SHP77 treated with DMSO at 0.1 percent for 48 hours (cell line): ENCODE data around the gene CYRIA.

Source experiments
- DNase-seq: peaks from one replicate; lab custom pipeline; 2025; lab: John Stamatoyannopoulos, UW

The CYRIA gene

DNA sequence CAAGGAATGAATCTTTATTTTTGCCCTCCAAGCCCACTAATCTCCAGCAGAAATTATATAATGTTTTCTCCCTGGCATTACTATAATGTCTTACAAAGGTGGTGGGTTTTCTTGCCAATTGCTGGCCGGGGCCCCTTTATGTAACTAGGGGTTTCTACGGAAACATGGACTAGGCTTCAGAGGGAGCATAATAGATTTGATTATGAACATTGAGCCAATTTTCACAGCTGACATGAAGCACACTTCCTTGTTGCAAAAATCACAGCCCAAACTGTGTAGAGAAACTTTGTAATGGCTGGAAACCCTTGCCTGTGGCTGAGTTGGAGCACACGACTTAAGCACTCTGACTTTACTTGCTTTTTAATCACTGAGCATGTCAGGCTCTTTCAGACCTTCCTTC, 3.8 kb upstream of the CYRIA start:
- no peak for DNase-seq

DNA sequence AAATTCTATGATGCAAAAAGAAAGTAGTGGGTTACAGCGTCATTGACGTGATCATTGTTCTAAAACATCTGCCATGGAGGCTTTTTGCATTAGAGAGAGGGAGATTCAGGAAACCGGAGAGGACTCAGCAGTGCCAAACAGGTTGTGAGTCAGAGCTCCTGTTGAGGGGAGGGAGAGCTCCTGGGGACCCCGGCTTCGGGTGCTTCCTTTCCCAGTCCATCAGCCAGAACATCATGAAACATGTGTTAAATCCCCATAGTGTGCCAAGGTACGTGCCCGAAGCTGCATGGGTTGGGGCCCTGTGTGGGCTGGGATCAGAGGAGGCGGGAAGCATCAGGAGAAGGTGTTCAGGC, 791 bp upstream of the CYRIA start:
- DNase-seq = no peak

DNA sequence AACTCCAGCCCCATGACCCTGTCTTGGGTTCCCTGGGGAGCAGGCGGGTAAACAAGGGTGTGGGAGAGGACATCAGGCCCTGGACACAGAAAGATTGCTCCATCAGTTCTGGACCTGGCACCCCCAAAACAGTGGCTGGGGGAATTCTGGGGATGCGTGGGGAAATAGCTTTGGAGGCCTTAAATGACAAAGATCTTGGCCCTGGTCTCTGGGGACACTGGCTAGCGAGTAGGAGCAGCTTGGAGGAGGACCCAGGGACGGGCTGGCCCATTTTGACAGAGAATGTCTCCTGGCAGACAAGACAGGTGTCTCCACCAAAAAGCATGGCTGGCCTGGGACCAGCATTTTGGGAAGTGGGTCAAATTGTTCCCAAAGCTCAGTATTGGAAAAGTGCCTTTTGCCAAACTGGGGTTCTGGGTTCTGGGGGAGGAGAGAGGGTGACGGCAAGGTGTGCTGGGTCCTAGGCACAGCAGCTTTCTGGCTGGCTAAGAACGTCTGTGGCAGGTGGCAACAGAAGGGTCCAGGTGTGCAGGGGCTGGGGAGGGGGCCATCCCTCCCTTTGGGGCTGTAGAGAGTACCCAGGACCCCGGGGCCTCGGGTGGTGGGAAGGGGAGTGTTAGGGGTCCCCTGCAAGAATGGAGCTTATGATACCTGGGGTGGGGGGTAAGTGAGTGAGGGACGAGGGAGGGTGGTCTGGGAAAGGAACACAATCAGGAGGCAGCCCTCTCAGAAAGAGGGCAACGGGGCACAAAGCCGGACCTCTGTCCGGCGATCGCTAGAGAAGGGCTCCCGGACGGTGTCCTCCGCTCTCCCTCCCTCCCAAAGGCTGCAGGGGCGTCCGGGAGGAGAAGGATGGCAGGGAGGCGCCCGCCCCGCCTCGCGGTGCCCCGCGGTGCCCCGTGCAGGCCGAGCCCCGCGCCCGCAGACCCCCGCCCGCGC, 556 bp downstream of the CYRIA start:
- DNase-seq = no peak

DNA sequence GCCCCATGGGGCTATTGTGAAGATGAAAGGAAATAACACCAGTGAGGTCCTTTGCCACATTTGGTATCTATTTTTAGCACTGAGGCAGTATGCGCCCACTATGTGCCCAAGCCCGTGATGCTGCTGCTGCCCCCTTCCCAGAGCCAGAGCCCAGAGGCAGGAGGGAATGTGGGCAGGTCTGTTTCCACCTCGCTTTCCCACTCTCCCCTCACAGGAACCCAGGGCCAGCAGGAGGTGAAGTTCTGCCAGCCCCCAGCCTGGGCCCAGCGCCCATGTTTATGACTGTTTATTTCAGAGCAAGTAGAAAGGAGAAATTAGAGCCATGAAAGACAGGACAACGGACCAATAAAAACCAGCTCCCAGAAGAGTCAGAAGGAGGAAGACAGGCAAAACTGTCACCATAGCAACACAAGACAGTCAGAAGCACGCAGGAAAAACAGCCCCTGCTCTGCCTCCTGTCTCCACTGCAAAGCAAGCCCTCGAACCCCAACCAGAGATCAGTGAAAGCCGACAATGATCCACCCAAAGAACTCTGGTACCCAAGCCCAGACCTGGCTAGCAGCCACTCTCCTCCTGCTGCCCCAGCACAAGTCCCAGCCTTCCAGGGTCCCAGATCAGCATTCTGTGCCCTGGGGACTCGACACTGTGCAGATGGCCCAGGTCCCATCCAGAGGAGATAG, 1.4 kb downstream of the CYRIA start:
- no peak for DNase-seq

DNA sequence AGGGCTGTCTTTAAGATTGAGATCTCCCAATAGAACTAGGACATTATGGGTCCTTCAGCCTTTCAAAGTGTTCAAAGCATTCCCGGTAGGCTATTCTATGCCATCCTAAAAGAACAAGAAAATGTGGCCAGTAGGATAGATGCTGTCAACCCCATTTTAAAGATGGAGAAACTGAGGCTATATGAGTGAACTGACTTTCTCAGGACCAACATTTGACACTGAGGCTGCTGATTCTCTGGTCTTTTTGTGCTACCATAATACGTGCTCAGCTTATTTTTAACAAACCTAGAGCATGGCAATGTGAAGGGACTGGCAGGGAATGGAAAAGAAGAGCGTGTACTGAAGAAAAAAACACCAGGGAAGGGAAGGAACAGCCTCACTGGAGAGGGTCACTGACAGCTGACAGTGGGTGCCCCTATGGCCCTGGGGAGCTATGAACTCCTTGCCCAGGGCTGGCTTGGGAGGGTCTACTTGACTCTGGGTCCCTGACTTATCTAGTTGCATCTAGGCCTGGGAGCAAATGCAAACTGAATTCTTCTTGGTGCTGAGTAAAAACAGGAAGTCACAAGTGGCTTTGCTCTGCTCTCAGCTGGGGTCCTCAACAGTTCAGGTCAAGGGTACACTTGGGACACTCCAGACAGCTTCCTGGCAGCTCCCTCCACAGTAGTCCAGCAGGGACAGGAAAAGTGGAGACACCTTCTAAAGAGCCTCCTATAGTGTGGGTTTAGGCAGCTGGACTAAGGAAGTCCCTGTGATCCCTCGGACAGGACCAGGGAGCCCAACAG, 2.3 kb downstream of the CYRIA start:
- no peak for DNase-seq

DNA sequence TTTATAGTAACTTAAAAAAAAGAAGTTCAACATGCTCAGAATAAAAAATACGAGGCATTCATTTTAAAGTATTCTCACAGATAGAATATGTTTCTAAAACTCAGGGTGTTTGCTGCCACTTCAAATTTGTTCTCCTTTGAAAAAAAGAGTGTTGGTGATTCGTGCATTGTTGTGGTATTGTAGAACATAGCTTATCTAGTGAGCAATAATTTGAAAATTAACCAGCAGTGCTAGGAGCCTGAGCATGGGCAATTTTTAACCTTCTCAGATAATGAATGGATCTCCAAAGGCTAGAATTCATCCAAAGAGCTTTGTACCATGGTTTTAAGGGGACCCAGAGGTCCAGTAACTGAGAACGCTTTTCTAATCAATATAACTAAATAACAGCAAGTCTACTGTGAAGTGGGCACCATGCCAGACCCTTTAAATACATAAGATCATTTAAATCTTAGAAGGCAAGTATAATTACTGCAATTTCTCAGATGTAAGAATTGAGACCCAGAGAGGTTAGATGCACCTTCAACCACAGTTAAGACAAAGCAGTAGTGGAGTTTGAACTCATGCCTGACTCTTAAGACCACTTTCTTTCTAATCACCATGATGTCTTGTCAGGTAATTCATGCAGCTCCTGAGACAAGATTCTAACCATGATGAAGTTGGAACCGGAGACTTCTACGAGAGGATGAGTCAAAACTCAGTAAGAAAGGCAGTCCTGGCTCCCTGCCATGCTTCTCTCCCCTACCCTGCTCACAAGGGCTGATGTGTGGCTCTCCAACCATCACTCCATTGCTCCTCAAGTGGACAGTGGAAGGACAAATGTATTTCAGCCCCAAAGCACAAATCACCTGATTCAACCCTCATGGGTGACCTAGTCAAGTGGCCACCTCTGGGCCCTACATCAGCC, 3.4 kb downstream of the CYRIA start:
- DNase-seq = no peak

DNA sequence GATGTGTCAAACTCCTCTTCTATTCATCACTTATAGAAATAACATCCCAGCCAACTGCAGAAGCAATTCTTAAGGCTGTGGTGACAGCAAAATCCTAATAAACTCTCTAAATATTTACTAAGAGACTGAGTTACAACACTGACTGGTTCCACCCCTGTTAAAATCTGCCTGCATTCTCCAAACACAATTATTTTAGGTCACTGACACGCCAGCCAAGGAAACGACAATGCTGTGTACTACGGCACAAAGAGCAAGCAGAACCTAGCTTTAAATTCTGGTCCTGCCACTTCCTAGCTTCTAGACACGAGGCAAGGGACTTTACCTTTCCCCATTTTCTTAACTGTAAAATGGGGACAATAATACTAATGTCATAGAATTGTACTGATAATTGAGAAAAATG, 4.1 kb downstream of the CYRIA start:
- no peak for DNase-seq

DNA sequence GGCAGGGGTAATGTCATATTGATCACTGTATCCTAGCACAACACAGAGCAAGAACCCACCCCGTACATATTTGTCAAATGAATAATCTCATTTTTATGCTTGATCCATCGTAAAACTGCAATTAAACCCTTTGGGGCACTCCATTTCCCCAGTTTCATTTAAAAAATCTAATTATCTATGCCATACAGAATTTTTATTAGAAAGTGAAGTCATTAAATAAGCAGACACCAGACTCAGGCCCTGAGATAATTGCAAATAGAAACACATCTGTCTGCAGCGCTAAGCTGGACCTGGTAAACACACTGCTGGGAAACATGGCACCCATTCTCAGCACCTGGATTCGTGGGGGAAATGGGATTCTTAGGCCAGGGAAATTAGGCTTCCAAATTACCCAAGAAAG, 5.1 kb downstream of the CYRIA start:
- no peak for DNase-seq

DNA sequence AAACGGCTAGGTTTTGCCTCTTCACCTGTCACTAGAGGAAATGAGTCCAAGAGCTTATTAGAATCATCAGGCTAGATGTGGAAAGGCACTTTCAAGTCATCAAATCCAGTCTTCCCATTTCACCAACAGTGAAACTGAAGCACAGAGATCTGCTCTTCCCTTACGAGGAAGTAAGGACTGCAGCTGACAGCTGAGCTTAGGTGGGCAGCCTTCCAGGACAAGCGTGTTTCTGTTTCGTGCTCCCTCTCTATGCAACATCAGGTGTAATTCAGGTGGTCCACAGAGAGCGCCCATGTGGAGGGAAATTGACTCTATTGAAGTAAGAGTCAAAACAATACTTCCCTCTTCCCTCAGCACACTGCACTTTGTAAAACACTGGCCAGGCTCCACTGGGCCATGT, 5.5 kb downstream of the CYRIA start:
- no peak for DNase-seq

DNA sequence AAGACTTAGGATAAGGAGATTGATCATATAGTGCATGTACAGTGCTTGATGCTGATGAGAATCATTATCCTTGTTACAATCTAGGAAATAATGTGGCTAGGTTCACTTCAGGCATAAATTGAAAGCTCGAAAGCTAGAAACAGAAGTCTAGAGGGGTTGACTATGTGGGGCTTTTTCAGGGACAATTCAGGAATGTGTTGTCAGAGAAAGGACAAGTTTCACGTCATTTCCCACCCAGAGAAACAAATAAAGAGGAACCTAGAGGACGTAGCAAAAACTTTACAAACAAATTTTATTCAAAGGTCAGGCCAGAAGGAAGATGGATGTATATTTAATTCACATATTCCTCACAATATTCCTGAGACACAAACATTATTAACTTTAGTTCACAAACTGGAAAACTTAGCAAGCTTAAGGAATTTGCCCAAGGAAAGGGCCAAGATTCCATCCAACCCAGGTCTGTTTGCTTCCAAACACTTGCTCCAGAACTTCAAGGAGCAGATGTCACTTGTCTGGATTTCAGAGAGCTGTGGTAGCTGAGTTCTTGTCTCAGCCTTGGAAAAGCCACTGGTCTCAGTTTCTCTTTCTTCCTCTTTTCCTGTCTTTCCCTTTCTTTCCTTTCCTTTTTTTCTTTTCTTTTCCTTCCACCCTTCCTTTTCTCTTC, 7.4 kb downstream of the CYRIA start:
- DNase-seq = no peak

DNA sequence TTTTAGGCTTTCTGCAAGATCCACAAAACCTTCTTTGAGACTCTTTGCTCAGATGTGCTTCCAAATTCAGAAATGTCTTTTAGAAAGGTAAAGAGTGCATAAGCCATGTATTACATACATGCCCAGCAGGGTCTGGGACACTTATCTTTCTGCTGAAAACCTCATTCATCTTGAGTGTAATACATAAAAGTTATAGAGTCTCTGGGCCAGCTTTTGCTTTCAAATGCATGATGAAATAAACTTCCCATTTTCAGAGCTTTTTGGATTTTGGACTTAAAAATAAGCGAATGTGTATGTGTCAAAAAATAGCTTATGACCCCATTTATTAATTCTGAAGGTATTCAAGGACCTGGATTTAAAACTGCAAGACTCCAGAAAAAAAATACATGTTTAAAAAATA, 8.0 kb downstream of the CYRIA start:
- no peak for DNase-seq

DNA sequence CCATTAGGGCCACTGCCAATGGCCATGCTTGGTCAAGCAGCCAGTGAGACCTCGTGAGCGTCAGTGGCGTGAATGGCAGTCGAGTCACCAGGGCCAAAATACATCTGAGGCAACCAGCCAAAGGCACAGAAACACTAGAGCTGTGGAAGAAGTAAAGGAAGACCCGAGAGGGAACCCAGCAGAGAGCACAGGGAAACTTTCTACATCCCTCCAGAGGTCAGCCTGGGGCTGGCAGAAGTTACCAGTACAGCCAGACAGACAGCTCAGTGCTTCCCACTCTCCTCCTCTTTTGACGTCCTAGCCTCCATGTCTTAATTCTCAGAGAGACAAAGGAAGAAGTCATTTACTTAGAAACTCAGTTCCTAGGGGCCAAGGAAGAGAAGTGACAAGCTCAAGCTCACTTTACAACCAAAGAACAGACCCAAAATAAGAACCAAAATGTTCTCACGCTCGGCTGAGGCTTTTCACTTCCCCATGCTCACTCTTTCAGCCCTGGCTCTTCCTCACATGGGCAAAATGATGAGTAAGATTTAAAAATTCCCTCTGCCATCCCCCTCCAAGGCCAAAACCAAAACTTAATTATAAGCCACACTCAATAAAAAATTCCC, 8.7 kb downstream of the CYRIA start:
- no peak for DNase-seq

DNA sequence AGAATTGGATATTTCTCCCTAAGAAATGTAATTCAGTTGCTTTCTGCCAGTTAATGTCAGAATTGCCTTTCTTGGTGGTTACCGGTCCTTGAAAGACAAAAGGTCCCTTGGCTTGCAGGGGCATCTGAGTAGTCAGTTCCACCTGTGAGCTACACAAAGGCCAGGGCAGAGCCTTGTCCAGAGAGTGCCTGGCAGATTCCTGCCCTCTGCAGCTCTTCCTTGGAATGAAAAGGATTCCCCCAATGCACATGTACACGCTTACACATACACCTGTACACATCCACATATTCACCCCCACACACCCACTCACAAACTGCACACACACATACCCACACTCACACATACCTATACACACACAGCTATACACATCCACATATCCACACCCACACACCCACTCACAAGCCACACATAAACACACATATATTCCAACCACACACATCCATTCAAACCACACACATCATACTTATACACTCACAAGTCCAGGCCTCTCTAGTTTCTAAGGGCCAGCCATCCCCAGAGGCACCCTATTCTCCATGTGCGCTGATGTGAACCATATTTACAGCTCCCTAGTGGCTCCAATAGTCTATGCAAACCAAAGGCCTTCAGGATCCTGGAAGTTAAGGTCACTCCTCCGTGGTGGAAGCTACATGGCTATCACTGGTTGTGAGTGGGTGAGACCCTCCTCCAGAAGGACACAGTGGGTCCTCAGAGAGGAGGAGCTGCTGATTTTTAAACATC, 9.6 kb downstream of the CYRIA start:
- no peak for DNase-seq

DNA sequence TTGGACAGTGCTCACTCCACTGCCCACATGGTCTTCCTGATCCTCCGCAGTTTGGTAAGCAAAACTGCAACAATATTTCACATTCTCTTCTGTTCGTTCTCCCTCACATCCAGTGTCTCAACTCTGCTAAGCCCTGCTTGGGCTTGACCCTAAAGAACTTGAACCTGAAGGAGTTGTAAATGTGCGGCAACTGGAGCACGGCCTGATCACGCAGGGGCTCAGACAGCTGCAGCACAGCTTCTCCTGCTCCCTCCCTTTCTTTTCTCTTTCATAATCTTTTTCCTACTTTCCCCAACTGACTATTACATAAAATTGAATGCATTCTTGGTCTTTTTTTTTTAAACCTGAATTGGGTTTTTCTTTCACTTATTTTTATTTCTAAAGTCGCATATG, 10.2 kb downstream of the CYRIA start:
- DNase-seq = no peak

DNA sequence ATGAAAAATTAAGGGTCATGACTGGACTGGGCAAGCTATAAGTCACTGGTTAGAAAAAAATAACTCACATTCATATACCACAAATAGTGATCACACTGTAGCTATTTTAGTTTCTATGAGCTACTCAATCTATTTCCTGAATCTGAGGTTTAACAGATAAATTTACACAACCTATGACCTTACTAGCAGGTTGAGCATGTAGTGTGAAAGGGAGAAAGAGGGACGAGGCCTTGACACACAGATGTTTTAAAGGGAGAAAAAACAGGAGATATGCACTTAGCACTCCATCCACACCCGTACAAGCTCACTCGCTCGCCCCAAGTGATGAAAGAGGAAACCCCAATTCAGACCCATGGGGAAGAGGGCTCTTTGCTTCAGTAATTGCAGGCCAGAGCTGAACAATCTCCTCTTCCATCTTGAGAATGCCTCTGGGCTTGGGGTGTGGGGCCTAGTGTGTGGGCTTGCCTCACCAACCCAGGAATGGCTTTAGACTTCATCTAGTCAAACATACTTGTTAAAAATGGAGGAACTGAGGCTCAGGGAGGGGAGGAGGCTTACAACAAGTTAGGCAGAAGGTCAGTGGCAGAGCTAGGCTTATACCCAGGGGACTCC, 10.7 kb downstream of the CYRIA start:
- DNase-seq = no peak

DNA sequence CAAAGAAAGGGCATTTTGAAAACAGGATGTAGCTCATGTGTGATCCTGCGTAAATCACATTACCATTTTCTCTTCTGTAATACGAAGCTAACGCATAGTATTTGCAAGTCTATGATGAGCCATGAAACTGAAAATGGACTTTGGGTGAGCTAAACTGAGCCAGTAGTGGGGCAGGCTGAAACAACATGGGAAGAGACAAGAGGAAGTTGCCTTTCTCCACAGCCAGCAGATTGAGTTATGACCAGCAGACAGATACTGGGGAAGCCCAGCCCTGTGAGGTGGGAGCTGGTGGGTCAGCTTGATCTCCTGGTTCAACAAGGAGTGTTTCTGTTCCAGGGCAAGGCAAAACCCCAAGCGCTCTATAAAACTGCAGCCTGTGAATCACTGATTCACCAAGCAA, 11.8 kb downstream of the CYRIA start:
- DNase-seq = no peak

DNA sequence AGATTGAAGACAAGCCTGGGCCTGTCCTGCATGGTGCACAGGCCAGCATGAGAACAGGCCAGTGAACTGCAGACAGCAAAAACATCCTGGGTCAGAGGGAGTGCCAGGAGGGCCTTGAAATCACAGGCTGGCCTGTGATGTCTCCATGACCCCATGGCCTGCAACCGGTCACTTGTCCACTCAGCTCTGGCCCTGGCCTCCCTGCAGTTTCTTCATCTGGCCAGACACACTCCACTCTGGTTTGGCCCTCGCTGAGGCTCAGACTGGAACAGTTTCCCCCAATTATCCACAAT, 12.6 kb downstream of the CYRIA start:
- DNase-seq = no peak

DNA sequence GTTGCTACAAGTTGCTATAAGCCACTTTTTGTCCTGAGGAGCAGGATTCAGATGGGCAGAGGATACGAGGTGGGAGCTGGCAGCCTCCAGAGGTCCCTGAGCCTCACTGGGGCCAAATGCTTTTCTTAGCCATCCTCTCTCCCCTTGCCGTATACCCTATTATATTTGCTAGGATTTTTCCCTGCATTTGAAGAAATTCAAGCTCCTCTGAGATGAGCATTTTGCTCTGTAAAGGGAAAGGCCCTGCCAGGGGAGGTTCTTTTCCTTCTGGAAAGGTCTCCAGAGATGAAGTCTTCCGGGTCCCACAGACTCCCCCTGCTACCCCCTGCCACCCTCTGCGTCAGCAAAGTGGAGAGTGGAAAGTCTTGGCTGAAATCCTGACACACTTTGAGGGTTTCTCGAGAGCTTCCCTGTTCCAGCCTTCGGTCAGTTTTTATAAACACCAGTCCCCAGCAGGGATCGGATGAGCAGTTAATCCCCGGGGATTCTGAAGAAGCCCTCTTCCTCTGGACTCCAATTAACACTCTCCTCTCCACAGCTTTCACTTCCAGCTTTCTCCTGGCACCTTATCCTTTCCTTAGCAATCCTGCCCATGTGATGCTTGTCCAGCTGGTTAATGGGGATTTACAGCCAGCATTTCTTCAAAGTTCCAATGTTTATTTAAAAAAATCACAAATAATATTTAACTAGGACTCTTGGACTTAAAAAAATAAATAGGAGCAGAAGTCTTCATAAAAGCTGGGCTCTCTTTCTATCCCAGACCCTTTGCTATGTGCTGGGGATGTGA, 13.1 kb downstream of the CYRIA start:
- no peak for DNase-seq
